ENCODE measurements around the gene CUEDC1.

- no peak for TF ChIP-seq CTCF (IDR thresholded peaks at IDR 0.05)
- TF ChIP-seq POLR2AphosphoS5 (IDR thresholded peaks at IDR 0.05): no peak
- TF ChIP-seq POLR2A (IDR thresholded peaks at IDR 0.05): no peak
Observed at GRCh38 chr17:57819285-57819684, 135.9 kb downstream of the CUEDC1 start.

Data from prostate gland (tissue), 2 donors.